Measurements from ENCODE around the gene CPTP.

CPTP gene

DNA sequence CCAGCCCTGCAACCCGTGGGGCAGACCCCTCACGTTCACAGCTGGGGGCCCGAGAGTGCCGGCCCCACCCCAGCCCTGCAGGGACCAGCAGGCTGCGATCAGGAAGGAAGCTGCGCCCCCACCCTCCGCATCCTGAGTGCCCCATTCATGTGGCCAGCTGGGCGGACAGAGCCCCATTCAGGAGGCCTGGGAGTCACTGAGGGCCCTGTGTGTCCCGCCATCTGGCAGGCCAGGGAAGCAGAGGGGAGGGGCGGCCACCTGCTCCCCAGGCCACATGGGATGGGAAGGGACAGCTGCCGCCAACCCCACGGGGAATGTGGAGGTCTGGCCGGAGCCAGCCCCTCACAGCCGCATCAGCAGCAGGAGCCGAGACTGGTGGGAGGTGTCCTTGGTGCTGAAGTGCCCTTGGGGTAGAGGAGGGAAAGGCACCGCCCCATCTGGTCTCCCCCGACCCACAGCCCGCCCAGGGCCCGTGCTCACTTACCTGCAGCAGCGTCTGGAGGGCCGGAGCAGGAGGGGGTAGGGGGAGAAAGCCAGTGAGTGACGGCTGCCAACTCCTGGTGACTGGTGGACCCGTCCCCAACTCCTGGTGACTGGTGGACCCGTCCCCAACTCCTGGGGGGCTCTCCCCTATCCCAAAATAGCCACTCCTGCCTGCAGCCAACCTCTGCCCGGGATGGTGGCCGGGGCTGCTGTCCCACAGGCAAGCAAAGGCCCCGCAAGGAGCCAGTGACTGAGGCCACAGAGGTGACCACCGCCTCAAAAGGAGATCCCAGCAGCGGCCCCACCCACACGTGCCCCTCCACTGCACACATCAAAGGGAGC lies 25.5 kb upstream of the CPTP start:
- H3K4me1 Mint-ChIP-seq (ENCODE audit: low read depth) = no peaks in the 10 kb centered on the region
- no peaks in the 10 kb centered on the region for H3K27me3 Mint-ChIP-seq
- H3K4me3 Mint-ChIP-seq = no peak overlapping the region
- H3K36me3 Mint-ChIP-seq (ENCODE audit: low read depth) = no peaks in the 10 kb centered on the region
- H3K27ac Mint-ChIP-seq = no peak overlapping the region
- H3K9me3 Mint-ChIP-seq = no peaks in the 10 kb centered on the region

DNA sequence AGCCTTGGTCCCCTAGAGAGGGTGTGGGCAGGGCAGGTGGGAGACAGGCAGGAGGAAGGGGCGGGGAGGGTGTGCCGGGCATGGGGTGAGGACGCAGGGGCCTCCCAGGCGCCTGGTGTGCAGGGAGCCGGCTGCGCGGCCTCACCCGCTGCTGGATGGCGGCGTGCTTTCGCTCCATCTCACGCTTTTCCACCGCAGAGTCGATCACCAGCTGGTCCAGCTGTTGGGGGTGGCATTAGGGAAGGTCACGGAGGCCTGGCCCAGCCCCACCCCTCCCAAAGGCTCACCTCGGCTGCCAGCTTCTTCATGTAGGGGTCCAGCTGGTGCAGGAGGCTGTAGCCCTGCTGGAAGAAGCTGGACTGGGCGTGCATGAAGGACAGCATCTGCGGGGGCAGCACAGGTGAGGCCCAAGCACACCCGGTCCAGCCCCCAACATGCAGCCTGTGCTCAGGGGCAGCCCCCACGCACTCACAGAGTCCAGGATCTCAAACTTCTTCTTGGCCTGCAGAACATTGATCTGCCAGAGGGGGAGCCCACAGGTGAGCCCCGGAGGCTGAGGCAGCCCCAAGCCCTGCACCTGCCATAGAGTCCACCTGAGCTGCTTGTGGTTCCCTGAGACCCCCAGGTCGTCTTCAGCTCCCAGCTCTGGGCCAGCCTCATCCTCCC lies 24.8 kb upstream of the CPTP start:
- no peaks in the 10 kb centered on the region for H3K27me3 Mint-ChIP-seq
- H3K4me1 Mint-ChIP-seq (ENCODE audit: low read depth) = no peaks in the 10 kb centered on the region
- no peaks in the 10 kb centered on the region for H3K9me3 Mint-ChIP-seq
- no peaks in the 10 kb centered on the region for H3K36me3 Mint-ChIP-seq (ENCODE audit: low read depth)
- no peak overlapping the region for H3K27ac Mint-ChIP-seq
- no peak overlapping the region for H3K4me3 Mint-ChIP-seq

DNA sequence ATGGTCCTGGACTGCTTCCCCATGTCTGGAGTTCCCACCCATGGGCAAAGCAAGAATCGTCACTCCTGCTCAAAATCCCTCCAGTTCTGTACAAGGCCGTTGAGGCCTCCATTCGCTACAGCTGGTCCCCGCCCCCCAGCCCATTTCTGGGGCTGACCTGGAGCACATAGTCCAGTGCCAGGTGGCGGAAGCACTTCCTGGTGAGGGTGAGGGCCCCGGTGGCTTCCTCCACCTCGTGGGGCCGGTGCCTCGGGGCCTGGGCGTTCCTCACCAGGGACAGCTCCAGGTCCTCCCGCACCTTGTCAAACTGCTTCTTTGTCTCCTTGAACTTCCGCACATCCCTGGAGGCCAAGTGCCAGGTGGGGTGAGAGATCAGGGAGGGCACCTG lies 24.3 kb upstream of the CPTP start:
- H3K27me3 Mint-ChIP-seq = no peaks in the 10 kb centered on the region
- H3K9me3 Mint-ChIP-seq = no peaks in the 10 kb centered on the region
- peaks cover 3% of the 10 kb centered on the region for H3K4me1 Mint-ChIP-seq (ENCODE audit: low read depth)
- no peak overlapping the region for H3K4me3 Mint-ChIP-seq
- H3K27ac Mint-ChIP-seq = no peak overlapping the region
- no peaks in the 10 kb centered on the region for H3K36me3 Mint-ChIP-seq (ENCODE audit: low read depth)

GRCh38 chr1:1302006-1302430 lies 22.6 kb upstream of the CPTP start:
- H3K4me3 Mint-ChIP-seq = no peak overlapping the region
- no peaks in the 10 kb centered on the region for H3K9me3 Mint-ChIP-seq
- H3K27me3 Mint-ChIP-seq = no peaks in the 10 kb centered on the region
- no peaks in the 10 kb centered on the region for H3K36me3 Mint-ChIP-seq (ENCODE audit: low read depth)
- H3K4me1 Mint-ChIP-seq (ENCODE audit: low read depth) = peaks cover 17% of the 10 kb centered on the region
- H3K27ac Mint-ChIP-seq = no peak overlapping the region

GRCh38 chr1:1302951-1303509 lies 21.6 kb upstream of the CPTP start:
- Mint-ChIP-seq H3K4me3 (no peak overlapping the region), H3K4me1 (ENCODE audit: low read depth) (peaks cover 19% of the 10 kb centered on the region), H3K9me3 (no peaks in the 10 kb centered on the region), H3K27ac (no peak overlapping the region), H3K36me3 (ENCODE audit: low read depth) (no peaks in the 10 kb centered on the region), H3K27me3 (no peaks in the 10 kb centered on the region)

DNA sequence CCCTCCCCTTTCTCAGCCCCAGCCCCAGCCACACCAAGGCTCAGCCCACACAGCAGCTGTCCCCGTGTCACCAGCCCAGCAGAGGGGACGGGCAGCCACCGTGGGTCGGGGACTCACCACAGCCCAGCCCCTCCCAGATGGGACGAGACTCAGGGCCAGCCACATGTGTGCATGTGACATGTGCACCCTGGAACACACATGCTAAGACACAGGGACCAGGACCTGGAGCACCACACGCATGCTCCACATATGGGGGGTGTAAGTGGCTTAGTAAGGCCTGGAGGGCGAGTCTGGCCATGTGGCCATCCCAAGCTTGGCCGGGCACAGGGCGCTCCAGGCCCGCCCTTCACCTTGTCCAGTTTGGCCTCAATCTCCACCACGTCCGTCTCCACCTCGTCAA lies 20.9 kb upstream of the CPTP start:
- no peaks in the 10 kb centered on the region for H3K36me3 Mint-ChIP-seq (ENCODE audit: low read depth)
- no peak overlapping the region for H3K27ac Mint-ChIP-seq
- no peaks in the 10 kb centered on the region for H3K27me3 Mint-ChIP-seq
- no peaks in the 10 kb centered on the region for H3K9me3 Mint-ChIP-seq
- peaks cover 19% of the 10 kb centered on the region for H3K4me1 Mint-ChIP-seq (ENCODE audit: low read depth)
- no peak overlapping the region for H3K4me3 Mint-ChIP-seq

DNA sequence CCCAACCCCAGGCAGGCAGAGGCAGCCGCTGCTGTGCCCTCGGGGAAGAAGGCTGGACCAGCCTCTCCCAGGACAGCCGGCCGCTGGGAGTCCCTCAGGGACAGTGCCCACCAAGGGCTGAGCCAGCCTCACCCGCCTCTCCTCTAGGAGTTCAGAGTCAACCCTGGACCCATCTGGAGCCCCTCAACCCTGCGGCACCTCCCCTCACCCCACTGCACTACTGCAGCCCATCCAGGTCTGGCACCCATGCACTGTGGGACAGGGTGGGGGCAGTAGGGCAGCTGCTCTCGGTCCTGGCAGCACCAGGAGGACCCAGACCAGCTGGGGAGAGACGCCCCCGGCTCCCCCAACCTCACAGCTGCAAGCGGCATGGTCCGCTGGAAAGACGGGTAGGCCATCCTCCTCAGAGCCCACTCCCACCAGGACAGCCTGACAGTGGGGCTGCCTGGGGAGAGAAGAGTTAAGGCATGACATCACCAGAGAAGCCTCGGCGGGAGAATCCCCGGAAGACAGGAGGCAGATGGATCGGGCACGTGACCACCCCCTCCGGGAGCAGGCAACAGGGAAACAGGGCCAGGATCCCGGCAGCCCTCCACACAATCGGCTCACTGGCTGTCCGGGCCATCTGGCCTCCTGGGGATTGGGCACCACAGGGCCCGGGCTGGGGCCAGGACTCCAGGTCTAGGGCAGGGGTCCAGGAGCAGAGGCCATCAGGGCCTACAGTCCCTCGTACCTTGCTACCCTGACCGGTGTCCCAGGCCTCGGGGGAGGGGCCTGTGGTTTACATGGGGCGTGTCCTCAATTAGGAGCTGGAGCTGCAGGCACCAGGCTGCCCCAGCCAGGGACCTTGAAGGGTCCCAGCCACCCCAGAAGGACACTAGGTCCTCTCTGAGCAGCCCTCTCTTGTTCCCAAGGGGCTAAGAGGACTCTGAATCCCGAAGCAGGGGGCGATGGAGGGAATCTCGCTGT lies 20.0 kb upstream of the CPTP start:
- H3K9me3 Mint-ChIP-seq = no peaks in the 10 kb centered on the region

GRCh38 chr1:1305300-1306069 lies 19.1 kb upstream of the CPTP start:
- no peaks in the 10 kb centered on the region for H3K36me3 Mint-ChIP-seq (ENCODE audit: low read depth)
- H3K9me3 Mint-ChIP-seq = no peaks in the 10 kb centered on the region
- H3K27ac Mint-ChIP-seq = peak overlapping the region; percentile 59
- H3K4me3 Mint-ChIP-seq = peak overlapping the region; percentile 86
- peaks cover 19% of the 10 kb centered on the region for H3K4me1 Mint-ChIP-seq (ENCODE audit: low read depth)
- H3K27me3 Mint-ChIP-seq = no peaks in the 10 kb centered on the region

More for the DNA sequence above, 20.0 kb upstream of the CPTP start:
- H3K4me1 Mint-ChIP-seq (ENCODE audit: low read depth) = peaks cover 19% of the 10 kb centered on the region
- peak overlapping the region; percentile 45 for H3K4me3 Mint-ChIP-seq
- no peak overlapping the region for H3K27ac Mint-ChIP-seq
- H3K27me3 Mint-ChIP-seq = no peaks in the 10 kb centered on the region
- H3K36me3 Mint-ChIP-seq (ENCODE audit: low read depth) = no peaks in the 10 kb centered on the region

- H3K27me3 Mint-ChIP-seq = no peaks in the 10 kb centered on the region
- no peaks in the 10 kb centered on the region for H3K9me3 Mint-ChIP-seq
- no peaks in the 10 kb centered on the region for H3K36me3 Mint-ChIP-seq (ENCODE audit: low read depth)
- peaks cover 19% of the 10 kb centered on the region for H3K4me1 Mint-ChIP-seq (ENCODE audit: low read depth)
- H3K27ac Mint-ChIP-seq = peak overlapping the region; percentile 59
- H3K4me3 Mint-ChIP-seq = peak overlapping the region; percentile 86
These were observed 18.4 kb upstream of the CPTP start for GRCh38 chr1:1306070-1306660.

GRCh38 chr1:1306661-1307260 lies 17.8 kb upstream of the CPTP start:
- Mint-ChIP-seq H3K4me3 (peak overlapping the region; percentile 86), H3K4me1 (ENCODE audit: low read depth) (peaks cover 19% of the 10 kb centered on the region), H3K9me3 (no peaks in the 10 kb centered on the region), H3K27ac (peak overlapping the region; percentile 40), H3K36me3 (ENCODE audit: low read depth) (no peaks in the 10 kb centered on the region), H3K27me3 (no peaks in the 10 kb centered on the region)

GRCh38 chr1:1307261-1307922 lies 17.2 kb upstream of the CPTP start:
- Mint-ChIP-seq H3K27me3 (no peaks in the 10 kb centered on the region), H3K9me3 (no peaks in the 10 kb centered on the region), H3K27ac (peak overlapping the region; percentile 40), H3K4me3 (peak overlapping the region; percentile 86), H3K36me3 (ENCODE audit: low read depth) (no peaks in the 10 kb centered on the region), H3K4me1 (ENCODE audit: low read depth) (peaks cover 19% of the 10 kb centered on the region)

GRCh38 chr1:1307923-1308755 lies 16.5 kb upstream of the CPTP start, which contains the start of the genes ACAP3 and PUSL1:
ACAP3 (minus strand) TSS chr1:1307930; CDS start chr1:1307815, 115 bp downstream.
PUSL1 (plus strand) TSS chr1:1308597; CDS start chr1:1308644, 47 bp downstream.
- no peaks in the 10 kb centered on the region for H3K36me3 Mint-ChIP-seq (ENCODE audit: low read depth)
- H3K27me3 Mint-ChIP-seq = no peaks in the 10 kb centered on the region
- peak within 1 kb of the TSS; percentile 84 for H3K27ac Mint-ChIP-seq
- peaks cover 19% of the 10 kb centered on the region for H3K4me1 Mint-ChIP-seq (ENCODE audit: low read depth)
- H3K4me3 Mint-ChIP-seq = peak within 1 kb of the TSS; percentile 86
- H3K9me3 Mint-ChIP-seq = no peaks in the 10 kb centered on the region

Measured in stimulated activated naive CD8-positive, alpha-beta T cell treated with anti-CD3 and anti-CD28 coated beads, Interleukin-15, Interleukin-2, amounts not matched to agents 100 ng/mL and 50 ng/mL, for 24 hours (primary cell).